Measurements from ENCODE around the gene GNPTG. TPM values are rescaled to one million over a fixed set of nuclear protein-coding genes. Genes with fewer than 3 reads are reported as not detected.
A peak's percentile ranks its signal among the peaks of the same experiment; 100 is the strongest.

GNPTG gene
- total RNA-seq, result 10 to 100 TPM; 31.8 to 46.7 TPM

DNA sequence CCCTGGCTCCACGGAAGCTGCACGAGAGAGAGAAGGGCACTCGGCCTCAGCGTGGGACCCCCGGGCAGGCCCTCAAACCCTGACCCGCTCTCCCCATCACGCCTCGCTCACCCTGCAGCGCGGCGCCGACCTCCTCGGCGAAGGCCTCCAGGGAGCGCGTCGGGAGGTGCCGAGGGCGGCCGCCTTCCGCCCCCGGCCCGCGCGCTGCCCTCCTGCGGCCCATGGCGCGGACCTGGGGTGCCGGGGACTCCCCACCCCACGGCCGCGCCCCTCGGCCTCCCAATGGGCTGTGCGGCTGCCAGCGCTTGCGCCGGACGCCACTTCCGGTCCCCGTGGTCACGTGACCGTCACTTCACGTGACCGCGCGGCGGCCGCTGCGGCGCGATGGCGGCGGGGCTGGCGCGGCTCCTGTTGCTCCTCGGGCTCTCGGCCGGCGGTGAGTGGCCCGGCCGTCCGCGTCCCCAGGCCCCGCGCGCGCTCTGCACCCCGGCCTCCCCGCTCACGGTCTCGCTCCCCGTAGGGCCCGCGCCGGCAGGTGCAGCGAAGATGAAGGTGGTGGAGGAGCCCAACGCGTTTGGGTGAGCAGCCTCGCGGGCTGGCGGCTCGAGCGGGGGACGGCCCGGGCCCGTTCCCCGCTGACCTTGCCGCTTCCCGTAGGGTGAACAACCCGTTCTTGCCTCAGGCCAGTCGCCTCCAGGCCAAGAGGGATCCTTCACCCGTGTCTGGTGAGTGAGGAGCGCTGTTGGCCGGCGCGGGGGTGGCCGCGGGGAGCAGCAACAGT lies at the start of gene GNPTG, which contains the start of gene TSR3:
Gene GNPTG (plus strand): TSS at position 350 of the 781 bp plus-strand sequence. CDS start 35 bp downstream, at position 385.
Gene TSR3 (minus strand): TSS at position 297 of the 781 bp plus-strand sequence. CDS start 74 bp downstream, at position 223.
- H3K27me3 ChIP-seq, result no peaks in the 10 kb centered on the region
- H3K27ac ChIP-seq, result peak within 1 kb of the TSS; percentile 68 to 75
- peak; percentile 81 for DNase-seq (ENCODE audit: low spot score)
- peaks cover 24% of the 10 kb centered on the region for H3K36me3 ChIP-seq
- no peaks in the 10 kb centered on the region for H3K9me3 ChIP-seq
- TF ChIP-seq, protein P1, sequence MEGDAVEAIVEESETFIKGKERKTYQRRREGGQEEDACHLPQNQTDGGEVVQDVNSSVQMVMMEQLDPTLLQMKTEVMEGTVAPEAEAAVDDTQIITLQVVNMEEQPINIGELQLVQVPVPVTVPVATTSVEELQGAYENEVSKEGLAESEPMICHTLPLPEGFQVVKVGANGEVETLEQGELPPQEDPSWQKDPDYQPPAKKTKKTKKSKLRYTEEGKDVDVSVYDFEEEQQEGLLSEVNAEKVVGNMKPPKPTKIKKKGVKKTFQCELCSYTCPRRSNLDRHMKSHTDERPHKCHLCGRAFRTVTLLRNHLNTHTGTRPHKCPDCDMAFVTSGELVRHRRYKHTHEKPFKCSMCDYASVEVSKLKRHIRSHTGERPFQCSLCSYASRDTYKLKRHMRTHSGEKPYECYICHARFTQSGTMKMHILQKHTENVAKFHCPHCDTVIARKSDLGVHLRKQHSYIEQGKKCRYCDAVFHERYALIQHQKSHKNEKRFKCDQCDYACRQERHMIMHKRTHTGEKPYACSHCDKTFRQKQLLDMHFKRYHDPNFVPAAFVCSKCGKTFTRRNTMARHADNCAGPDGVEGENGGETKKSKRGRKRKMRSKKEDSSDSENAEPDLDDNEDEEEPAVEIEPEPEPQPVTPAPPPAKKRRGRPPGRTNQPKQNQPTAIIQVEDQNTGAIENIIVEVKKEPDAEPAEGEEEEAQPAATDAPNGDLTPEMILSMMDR (IDR thresholded peaks at IDR 0.05), result no peak
- H3K4me1 ChIP-seq, result peaks cover 0 to 34% of the 10 kb centered on the region in 2 donors
- H3K4me3 ChIP-seq, result peak within 1 kb of the TSS; percentile 89 to 97

DNA sequence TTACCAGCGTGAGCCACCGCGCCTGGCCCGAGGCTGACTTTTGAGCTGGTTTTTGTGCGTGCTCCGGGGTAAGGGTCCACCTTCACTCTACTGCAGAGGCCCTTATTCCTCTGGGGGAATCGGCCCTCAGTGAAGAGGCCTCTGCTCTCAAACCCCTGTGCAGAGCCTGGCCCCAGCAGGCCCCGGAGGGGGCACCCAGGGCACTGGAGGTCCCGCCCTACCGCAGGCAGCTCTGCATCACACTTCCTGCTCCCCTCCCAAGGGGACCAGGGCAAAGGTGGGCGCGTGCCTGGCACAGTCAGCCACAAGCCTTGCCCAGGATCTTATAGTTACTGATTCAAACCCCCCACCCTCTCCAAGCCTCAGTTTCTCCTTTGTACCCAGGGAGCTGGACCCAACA lies 45.9 kb upstream of the GNPTG start:
- H3K4me1 ChIP-seq, result peaks cover 0 to 11% of the 10 kb centered on the region in 2 donors
- H3K36me3 ChIP-seq, result no peaks in the 10 kb centered on the region
- no peak overlapping the region for H3K27ac ChIP-seq
- H3K9me3 ChIP-seq, result no peaks in the 10 kb centered on the region
- no peak overlapping the region for H3K4me3 ChIP-seq
- DNase-seq (ENCODE audit: low spot score), result no peak
- no peaks in the 10 kb centered on the region for H3K27me3 ChIP-seq
- TF ChIP-seq, protein P1 (IDR thresholded peaks at IDR 0.05), result no peak

DNA sequence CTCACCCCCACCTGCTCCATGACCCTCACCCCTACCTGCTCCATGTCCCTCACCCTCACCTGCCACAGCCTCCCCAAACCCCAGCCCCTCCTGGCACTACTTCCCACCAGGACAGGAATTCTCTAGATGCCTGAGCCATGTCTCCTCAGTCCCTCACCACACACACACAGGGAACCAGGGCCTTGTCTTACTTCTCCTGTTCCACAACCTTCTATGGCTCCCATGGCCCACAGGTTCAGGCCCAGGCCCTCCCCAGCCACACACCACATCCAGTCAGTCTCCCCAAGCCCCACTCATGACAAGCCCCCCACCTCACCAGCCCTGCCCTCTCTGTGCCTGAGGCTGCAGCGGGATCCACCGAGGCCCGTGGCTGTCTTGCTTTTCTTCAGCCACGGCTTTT lies 45.4 kb upstream of the GNPTG start:
- H3K36me3 ChIP-seq, result no peaks in the 10 kb centered on the region
- TF ChIP-seq, protein P1 (IDR thresholded peaks at IDR 0.05), result no peak
- no peak overlapping the region for H3K4me3 ChIP-seq
- H3K9me3 ChIP-seq, result no peaks in the 10 kb centered on the region
- no peak overlapping the region for H3K27ac ChIP-seq
- no peak for DNase-seq (ENCODE audit: low spot score)
- no peaks in the 10 kb centered on the region for H3K27me3 ChIP-seq
- H3K4me1 ChIP-seq, result peaks cover 0 to 11% of the 10 kb centered on the region in 2 donors

DNA sequence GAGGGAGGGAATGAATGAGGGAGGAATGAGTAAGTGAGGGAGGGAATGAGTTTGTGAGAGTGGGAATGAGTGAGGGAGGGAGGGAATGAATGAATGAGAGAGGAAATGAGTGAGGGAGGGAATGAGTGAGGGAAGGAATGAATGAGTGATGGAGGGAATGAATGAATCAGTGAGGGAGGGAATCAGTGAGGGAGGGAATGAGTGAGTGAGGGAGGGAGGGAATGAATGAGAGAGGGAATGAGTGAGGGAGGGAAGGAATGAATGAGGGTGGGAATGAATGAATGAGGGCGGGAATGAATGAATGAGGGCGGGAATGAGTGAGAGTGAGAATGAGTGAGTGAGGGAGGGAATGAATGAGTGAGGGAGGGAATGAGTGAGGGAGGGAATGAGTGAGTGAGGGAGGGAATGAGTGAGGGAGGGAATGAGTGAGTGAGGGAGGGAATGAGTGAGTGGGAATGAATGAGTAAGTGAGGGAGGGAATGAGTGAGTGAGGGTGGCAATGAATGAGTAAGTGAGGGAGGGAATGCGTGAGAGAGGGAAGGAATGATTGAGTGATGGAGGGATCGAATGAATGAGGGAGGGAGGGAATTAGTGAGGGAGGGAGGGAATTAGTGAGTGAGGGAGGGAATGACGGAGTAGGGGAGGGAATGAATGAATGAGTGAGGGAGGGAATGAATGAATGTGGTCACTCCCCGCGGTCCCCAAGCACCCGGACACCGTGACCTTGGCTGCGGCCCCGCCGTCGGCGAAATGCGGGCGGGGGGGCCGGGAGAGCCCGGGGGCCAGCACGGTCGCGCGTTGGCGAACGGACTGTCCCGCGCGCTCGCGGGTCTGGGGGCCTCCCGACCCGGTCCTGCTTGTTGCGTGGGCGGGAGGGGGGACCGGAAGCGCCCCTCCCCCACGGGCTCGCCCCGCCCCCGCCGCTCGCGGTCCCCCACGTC lies 43.4 kb upstream of the GNPTG start:
- no peaks in the 10 kb centered on the region for H3K27me3 ChIP-seq
- H3K27ac ChIP-seq, result peak overlapping the region; percentile 97 to 98
- no peak for DNase-seq (ENCODE audit: low spot score)
- no peaks in the 10 kb centered on the region for H3K9me3 ChIP-seq
- H3K4me3 ChIP-seq, result peak overlapping the region; percentile 48 to 76
- peaks cover 0 to 29% of the 10 kb centered on the region in 2 donors for H3K4me1 ChIP-seq
- TF ChIP-seq, protein P1 (IDR thresholded peaks at IDR 0.05), result no peak
- H3K36me3 ChIP-seq, result no peaks in the 10 kb centered on the region

DNA sequence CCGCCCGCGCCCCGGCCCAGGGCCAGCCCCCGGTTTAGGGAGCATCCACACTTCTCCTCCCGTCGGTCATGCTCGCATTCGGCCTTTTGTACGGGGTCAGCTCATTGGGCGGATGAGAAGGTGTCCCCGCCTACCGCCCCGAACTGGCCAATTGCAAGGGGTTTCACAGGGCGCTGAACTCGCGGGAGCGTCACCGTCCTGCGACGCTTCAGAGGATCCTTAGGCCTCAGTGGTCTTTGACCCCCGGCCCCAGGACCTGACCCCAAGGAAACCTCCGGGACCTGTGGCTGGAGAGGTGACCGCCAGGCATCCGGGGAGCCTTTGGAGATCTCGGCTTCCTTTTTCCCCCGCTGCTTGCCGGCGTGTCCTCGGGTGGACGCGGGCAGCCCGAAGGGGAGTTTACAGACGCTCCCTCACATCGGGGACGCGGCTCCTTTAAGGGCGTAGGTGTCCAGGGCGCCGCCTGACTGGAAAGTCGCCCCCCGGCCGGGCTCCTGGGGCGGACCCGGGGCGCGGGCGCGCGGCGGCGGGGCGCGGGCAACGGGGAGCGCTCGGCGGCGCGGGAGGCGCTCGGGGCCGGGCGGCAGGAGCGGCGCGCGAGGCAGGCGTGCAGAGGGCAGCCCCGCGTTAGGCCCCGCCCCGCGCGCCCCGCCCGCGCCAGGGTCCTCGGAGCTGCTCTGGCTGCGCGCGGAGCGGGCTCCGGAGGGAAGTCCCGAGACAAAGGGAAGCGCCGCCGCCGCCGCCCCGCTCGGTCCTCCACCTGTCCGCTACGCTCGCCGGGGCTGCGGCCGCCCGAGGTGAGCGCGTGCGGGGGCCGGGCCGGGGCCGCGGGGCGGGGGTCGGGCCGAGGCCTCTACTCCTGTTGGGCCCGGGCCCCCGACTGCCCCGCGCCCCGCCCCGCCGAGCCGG lies 42.5 kb upstream of the GNPTG start, which contains the start of gene UBE2I:
Gene UBE2I (plus strand): TSS at position 660 of the 909 bp plus-strand sequence. CDS start 4,395 bp downstream, outside the sequence.
- TF ChIP-seq, protein P1 (IDR thresholded peaks at IDR 0.05), result no peak
- Histone ChIP-seq H3K27ac (peak within 1 kb of the TSS; percentile 97 to 98), H3K4me3 (peak within 1 kb of the TSS; percentile 76 to 77), H3K36me3 (peaks cover 6% of the 10 kb centered on the region), H3K4me1 (peaks cover 0 to 36% of the 10 kb centered on the region in 2 donors), H3K9me3 (no peaks in the 10 kb centered on the region), H3K27me3 (no peaks in the 10 kb centered on the region)
- peak; percentile 98 for DNase-seq (ENCODE audit: low spot score)

All from right atrium auricular region (tissue), 2 donors.